ENCODE measurements around the gene RPP14. TPM values are rescaled to one million over a fixed set of nuclear protein-coding genes. Genes with fewer than 3 reads are reported as not detected.

The RPP14 gene
- total and polyA plus RNA-seq, 4 donors = 13.5 to 20.1 (median 16.3) TPM

DNA sequence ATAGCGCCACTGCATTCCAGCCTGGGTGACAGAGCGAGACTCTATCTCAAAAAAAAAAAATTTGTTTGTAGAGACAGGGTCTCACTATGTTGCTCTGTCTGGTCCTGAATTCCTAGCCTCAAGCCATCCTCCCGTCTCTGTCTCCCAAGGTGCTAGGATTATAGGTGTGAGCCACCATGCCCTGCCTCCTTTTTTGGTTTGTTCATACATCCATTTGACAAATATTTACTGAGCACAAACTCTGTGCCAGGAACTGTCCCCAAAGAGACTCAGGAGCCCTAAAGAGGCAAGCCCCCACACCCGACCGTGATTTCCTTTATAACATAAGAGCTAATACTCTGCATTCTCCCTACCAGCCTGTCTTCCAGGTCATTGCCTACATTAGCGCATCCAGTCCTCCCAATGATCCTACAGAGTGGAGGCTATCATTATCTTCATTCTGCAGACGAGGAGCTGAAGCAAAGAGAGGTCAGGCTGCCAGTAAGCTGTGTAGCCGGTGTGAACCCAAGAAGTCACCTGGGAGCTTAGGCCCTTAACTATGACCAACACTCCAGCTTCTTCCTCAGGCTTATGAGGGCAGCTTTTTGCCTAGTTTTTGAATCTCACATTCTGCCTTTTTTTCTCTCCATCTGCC is 20.3 kb downstream of the RPP14 start:
- WGBS (ENCODE audit: insufficient coverage) = 76% methylated on average over 3 of the region's 8 CpGs
- Histone ChIP-seq H3K27ac (ENCODE audit: low read depth, low read length) (no peak overlapping the region), H3K9me3 (ENCODE audit: control insufficient read depth, insufficient read depth, low read length) (no peaks in the 10 kb centered on the region), H3K4me1 (ENCODE audit: control insufficient read depth, insufficient read depth, low read length) (no peaks in the 10 kb centered on the region), H3K4me3 (ENCODE audit: low read depth, low read length) (no peak overlapping the region), H3K36me3 (ENCODE audit: control insufficient read depth, insufficient read depth, low read length) (peaks cover 2% of the 10 kb centered on the region), H3K27me3 (ENCODE audit: control insufficient read depth, insufficient read depth, low read length) (no peaks in the 10 kb centered on the region)
- no peak for DNase-seq (ENCODE audit: low read depth in 4 of 6, low spot score in 6 of 6)

DNA sequence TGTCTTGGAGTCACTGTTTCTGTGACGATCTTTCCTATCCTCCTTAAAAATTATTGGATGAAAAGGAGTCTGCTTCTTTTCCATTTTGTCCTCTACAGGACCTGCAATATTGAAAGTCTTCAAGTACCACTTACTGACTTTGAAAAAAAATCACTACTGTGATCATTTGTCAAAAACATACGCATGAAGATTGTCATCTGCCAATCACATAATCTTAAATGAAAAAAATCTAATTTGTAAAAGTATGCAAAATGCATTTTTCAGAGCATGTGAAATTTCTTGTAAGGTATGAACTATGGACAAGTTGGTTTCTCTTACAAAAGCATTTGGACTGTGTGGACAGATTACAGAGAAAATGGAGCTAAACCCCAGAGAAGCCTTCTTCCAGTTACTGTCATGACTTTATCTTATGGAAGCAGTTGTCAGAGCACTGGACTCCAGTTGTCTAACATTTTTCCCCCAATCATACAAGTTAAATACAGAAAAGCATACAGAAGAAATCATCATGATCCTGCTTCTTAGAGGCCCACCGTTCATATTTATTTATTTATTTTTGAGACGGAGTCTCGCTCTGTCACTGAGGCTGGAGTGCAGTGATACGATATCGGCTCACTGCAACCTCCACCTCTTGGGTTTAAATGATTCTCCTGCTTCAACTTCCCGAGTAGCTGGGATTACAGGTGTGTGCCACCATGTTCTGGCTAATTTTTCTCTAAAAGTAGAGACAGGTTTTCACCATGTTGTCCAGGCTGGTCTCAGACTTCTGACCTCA is 23.3 kb downstream of the RPP14 start:
- H3K36me3 ChIP-seq (ENCODE audit: control insufficient read depth, insufficient read depth, low read length) = no peaks in the 10 kb centered on the region
- 94% methylated on average over 6 of the region's 8 CpGs for WGBS (ENCODE audit: insufficient coverage)
- no peaks in the 10 kb centered on the region for H3K27me3 ChIP-seq (ENCODE audit: control insufficient read depth, insufficient read depth, low read length)
- no peak for DNase-seq (ENCODE audit: low read depth in 4 of 6, low spot score in 6 of 6)
- peaks cover 10% of the 10 kb centered on the region for H3K4me1 ChIP-seq (ENCODE audit: control insufficient read depth, insufficient read depth, low read length)
- no peak overlapping the region for H3K4me3 ChIP-seq (ENCODE audit: low read depth, low read length)
- H3K9me3 ChIP-seq (ENCODE audit: control insufficient read depth, insufficient read depth, low read length) = no peaks in the 10 kb centered on the region
- no peak overlapping the region for H3K27ac ChIP-seq (ENCODE audit: low read depth, low read length)

DNA sequence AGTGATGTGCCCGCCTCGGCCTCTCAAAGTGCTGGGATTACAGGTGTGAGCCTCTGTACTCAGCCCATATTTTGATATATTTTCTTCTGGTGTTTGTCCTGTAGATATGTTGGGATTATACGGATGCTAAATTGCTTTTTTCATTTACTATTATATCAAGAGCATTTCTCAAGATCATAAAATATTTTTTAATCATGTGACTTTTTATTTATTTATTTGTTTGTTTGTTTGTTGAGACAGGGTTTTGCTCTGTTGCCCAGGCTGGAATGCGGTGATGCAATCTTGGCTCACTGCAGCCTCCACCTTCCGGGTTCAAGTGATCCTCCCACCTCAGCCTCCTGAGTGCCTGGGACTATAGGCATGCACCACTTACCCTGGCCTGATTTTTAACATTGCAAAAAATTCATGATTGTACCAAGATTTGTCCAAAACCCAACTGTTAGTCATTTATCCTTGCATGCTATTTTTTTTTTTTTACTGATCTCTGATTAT is 23.9 kb downstream of the RPP14 start:
- Histone ChIP-seq H3K9me3 (ENCODE audit: control insufficient read depth, insufficient read depth, low read length) (no peaks in the 10 kb centered on the region), H3K4me3 (ENCODE audit: low read depth, low read length) (no peak overlapping the region), H3K4me1 (ENCODE audit: control insufficient read depth, insufficient read depth, low read length) (peaks cover 13% of the 10 kb centered on the region), H3K27me3 (ENCODE audit: control insufficient read depth, insufficient read depth, low read length) (no peaks in the 10 kb centered on the region), H3K36me3 (ENCODE audit: control insufficient read depth, insufficient read depth, low read length) (no peaks in the 10 kb centered on the region), H3K27ac (ENCODE audit: low read depth, low read length) (no peak overlapping the region)
- no peak for DNase-seq (ENCODE audit: low read depth in 4 of 6, low spot score in 6 of 6)
- 100% methylated on average over 2 of the region's 5 CpGs for WGBS (ENCODE audit: insufficient coverage)

DNA sequence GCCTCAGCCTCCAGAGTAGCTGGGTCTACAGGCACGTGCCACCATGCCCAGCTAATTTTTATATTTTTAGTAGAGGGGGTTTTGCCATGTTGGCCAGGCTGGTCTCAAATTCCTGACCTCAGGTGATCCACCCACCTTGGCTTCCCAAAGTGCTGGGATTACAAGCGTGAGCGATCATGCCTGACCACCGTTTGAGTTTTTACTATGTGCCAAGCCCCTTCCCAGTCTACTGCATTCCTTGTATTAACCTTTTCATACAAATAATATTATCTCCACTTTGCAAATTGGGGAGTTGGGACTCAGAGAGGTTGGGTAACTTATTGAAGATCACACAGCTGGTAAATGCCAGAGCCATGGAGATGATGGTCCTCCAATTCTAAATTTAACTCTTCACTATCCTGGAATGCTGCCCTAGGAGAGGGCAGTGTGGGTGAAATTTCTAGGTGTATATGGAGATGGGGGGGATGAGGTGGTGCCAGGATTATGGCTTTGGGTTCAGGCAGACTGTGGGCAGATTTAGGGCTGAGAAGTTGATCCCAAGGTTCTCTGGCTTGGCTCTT is 25.6 kb downstream of the RPP14 start:
- no peaks in the 10 kb centered on the region for H3K27me3 ChIP-seq (ENCODE audit: control insufficient read depth, insufficient read depth, low read length)
- no peak overlapping the region for H3K4me3 ChIP-seq (ENCODE audit: low read depth, low read length)
- no peak overlapping the region for H3K27ac ChIP-seq (ENCODE audit: low read depth, low read length)
- peaks cover 15% of the 10 kb centered on the region for H3K4me1 ChIP-seq (ENCODE audit: control insufficient read depth, insufficient read depth, low read length)
- DNase-seq (ENCODE audit: low read depth in 4 of 6, low spot score in 6 of 6) = no peak
- 80% methylated on average over 1 of the region's 4 CpGs for WGBS (ENCODE audit: insufficient coverage)
- H3K9me3 ChIP-seq (ENCODE audit: control insufficient read depth, insufficient read depth, low read length) = no peaks in the 10 kb centered on the region
- H3K36me3 ChIP-seq (ENCODE audit: control insufficient read depth, insufficient read depth, low read length) = no peaks in the 10 kb centered on the region

DNA sequence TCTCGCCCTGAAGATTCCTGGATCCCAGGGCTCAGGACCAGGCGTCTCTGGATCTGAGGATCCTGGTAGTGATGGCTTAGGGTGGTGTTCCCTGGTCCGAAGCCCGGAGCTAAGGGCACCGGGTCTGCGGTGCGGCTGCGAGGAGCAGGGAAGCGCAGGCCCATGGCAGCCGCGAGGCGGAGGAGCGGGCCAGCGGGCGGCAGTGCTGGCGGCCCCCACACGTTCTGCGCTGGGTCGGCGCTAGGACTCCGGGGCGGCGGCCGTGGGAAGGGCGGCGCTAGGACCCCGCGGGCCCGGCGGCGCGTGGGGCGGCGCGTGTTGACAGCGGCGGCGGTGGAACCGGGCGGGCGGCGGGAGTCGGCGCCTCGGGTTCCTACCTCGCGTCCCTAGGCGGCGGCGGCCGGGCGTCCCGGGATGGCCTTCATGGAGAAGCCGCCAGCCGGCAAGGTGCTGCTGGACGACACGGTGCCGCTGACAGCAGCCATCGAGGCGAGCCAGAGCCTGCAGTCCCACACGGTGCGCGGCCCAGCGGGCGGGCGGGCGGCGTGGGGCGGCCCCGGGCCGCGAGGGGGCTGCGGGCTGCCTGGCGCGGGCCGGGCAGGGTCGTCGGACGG is 26.6 kb downstream of the RPP14 start, which contains the start of gene PXK:
Gene PXK, plus strand, starts transcription at position 318 of the 614 bp plus-strand sequence. Its CDS starts 97 bp downstream, at position 415.
- H3K36me3 ChIP-seq (ENCODE audit: control insufficient read depth, insufficient read depth, low read length) = no peaks in the 10 kb centered on the region
- H3K27ac ChIP-seq (ENCODE audit: low read depth, low read length) = peak within 1 kb of the TSS; percentile 9
- WGBS (ENCODE audit: insufficient coverage) = under 1% methylated on average over 79 of the region's 79 CpGs
- DNase-seq (ENCODE audit: low read depth in 4 of 6, low spot score in 6 of 6) = peak in 5 of 6 donors; percentile 66 to 94 (median 77)
- no peaks in the 10 kb centered on the region for H3K27me3 ChIP-seq (ENCODE audit: control insufficient read depth, insufficient read depth, low read length)
- peak within 1 kb of the TSS; percentile 67 for H3K4me3 ChIP-seq (ENCODE audit: low read depth, low read length)
- H3K4me1 ChIP-seq (ENCODE audit: control insufficient read depth, insufficient read depth, low read length) = peaks cover 15% of the 10 kb centered on the region
- H3K9me3 ChIP-seq (ENCODE audit: control insufficient read depth, insufficient read depth, low read length) = no peaks in the 10 kb centered on the region

DNA sequence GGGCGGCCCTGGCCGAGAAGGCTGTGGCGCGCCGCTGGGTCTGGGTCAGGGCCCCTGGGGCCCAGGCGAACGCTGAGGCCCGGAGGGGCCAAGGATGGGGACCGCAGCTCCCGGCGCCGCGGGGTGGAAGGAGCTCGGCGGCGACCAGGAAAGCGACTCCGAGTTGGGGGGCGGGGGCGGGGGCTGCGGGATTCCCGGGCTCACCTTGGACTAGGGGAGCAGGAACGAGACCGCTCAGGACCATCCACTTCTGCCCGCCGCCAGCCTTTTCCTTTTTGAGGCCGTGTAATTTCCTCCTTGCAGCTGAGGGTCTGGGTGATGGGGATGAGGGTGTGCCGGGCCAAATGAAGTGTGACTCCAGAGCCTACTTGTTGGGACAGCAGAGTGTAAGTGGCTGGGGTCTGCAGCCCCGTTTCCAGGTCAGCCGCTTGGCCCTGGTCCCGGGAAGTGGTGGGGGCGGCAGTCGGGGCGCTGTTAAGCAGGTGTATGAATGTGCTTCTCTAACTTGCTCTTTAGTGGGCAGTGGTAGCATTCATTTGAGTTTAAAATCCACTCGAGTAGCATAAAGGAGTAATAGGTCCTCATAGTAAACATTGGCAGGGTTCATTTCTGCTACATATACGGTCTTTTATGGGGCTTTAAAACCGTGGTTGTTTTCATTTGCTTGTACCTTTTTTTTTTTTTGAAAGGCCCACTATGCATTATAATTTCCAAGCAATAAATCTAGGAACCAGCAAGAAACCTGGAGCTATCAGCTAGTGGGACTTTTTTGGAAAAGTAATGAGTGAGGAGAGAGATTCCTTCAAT is 27.4 kb downstream of the RPP14 start:
- Histone ChIP-seq H3K27me3 (ENCODE audit: control insufficient read depth, insufficient read depth, low read length) (no peaks in the 10 kb centered on the region), H3K27ac (ENCODE audit: low read depth, low read length) (peak overlapping the region; percentile 9), H3K9me3 (ENCODE audit: control insufficient read depth, insufficient read depth, low read length) (no peaks in the 10 kb centered on the region), H3K4me1 (ENCODE audit: control insufficient read depth, insufficient read depth, low read length) (peaks cover 15% of the 10 kb centered on the region), H3K36me3 (ENCODE audit: control insufficient read depth, insufficient read depth, low read length) (no peaks in the 10 kb centered on the region), H3K4me3 (ENCODE audit: low read depth, low read length) (peak overlapping the region; percentile 67)
- WGBS (ENCODE audit: insufficient coverage) = 0% methylated on average over 34 of the region's 37 CpGs
- peak in 3 of 6 donors; percentile 39 to 85 (median 54) for DNase-seq (ENCODE audit: low read depth in 4 of 6, low spot score in 6 of 6)

DNA sequence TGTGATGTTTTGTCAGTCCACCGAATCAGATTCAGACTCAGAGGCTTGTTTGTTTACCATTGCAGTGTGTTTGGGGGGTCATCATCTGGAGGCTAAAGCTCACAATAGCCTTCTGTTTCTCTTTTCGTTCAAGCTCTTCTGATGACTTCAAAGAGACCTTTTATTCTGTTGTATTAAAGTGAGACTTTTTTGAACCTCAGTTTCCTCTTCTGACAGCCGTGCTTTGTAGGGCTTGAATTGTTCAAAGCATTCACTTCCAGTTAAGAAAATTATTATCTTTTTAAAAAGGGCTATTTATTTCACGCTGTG is 27.9 kb downstream of the RPP14 start:
- peaks cover 15% of the 10 kb centered on the region for H3K4me1 ChIP-seq (ENCODE audit: control insufficient read depth, insufficient read depth, low read length)
- no CpG with 5 or more reads among the region's 4 CpGs for WGBS (ENCODE audit: insufficient coverage)
- H3K27me3 ChIP-seq (ENCODE audit: control insufficient read depth, insufficient read depth, low read length) = no peaks in the 10 kb centered on the region
- H3K4me3 ChIP-seq (ENCODE audit: low read depth, low read length) = peak overlapping the region; percentile 67
- no peaks in the 10 kb centered on the region for H3K36me3 ChIP-seq (ENCODE audit: control insufficient read depth, insufficient read depth, low read length)
- no peaks in the 10 kb centered on the region for H3K9me3 ChIP-seq (ENCODE audit: control insufficient read depth, insufficient read depth, low read length)
- H3K27ac ChIP-seq (ENCODE audit: low read depth, low read length) = peak overlapping the region; percentile 33
- peak in 2 of 6 donors; percentile 43 to 51 for DNase-seq (ENCODE audit: low read depth in 4 of 6, low spot score in 6 of 6)

DNA sequence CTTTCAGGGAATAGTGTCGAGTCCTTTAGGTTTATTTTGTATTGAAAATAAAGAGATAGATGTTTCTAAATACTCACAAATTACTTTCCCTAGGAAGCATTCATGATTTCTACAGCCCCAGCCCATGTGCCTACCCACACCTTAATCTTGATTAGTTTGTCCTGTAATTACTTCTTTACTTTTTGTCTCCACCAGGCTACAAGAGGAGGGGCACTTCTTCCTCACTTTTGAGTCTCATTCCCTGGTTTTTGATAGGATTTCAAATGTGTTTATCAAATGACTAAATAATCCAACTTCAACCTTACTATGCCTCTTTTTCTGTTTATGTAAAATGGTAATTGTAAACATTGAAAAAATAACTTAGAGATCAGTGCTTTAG is 28.4 kb downstream of the RPP14 start:
- Histone ChIP-seq H3K4me1 (ENCODE audit: control insufficient read depth, insufficient read depth, low read length) (peaks cover 15% of the 10 kb centered on the region), H3K4me3 (ENCODE audit: low read depth, low read length) (peak overlapping the region; percentile 67), H3K27me3 (ENCODE audit: control insufficient read depth, insufficient read depth, low read length) (no peaks in the 10 kb centered on the region), H3K36me3 (ENCODE audit: control insufficient read depth, insufficient read depth, low read length) (peaks cover 3% of the 10 kb centered on the region), H3K27ac (ENCODE audit: low read depth, low read length) (peak overlapping the region; percentile 33), H3K9me3 (ENCODE audit: control insufficient read depth, insufficient read depth, low read length) (no peaks in the 10 kb centered on the region)
- no CpG with 5 or more reads among the region's 1 CpG for WGBS (ENCODE audit: insufficient coverage)
- DNase-seq (ENCODE audit: low read depth in 4 of 6, low spot score in 6 of 6) = no peak

DNA sequence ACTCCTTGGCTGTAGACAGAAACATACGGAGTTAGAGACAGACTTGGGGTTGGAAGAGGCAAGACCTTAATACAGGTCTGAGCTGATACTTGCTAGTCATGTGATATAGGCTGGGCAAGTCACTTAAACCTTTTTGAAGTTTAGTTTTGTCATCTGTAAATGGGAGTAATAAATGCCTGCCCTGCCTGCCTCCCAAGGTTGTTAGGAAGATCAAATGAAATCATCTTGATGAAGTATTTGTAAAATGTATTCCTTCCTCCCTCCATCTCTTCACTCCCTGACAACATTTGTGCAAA is 29.6 kb downstream of the RPP14 start:
- Histone ChIP-seq H3K36me3 (ENCODE audit: control insufficient read depth, insufficient read depth, low read length) (peaks cover 3% of the 10 kb centered on the region), H3K9me3 (ENCODE audit: control insufficient read depth, insufficient read depth, low read length) (no peaks in the 10 kb centered on the region), H3K4me3 (ENCODE audit: low read depth, low read length) (no peak overlapping the region), H3K4me1 (ENCODE audit: control insufficient read depth, insufficient read depth, low read length) (peaks cover 15% of the 10 kb centered on the region), H3K27me3 (ENCODE audit: control insufficient read depth, insufficient read depth, low read length) (no peaks in the 10 kb centered on the region), H3K27ac (ENCODE audit: low read depth, low read length) (no peak overlapping the region)
- DNase-seq (ENCODE audit: low read depth in 4 of 6, low spot score in 6 of 6) = no peak
- WGBS (ENCODE audit: insufficient coverage) = 53% methylated on average over 1 of the region's 1 CpG

Measured in spinal cord (tissue), 10 donors.